AG09309 (cell line): Measurements from ENCODE around the gene ATP6V1G3.

Experiments
- DNase-seq: peaks from one replicate; pipeline ENCODE4 v3.0.0-alpha.2; 2010; ENCODE audit warnings: low read depth
- H3K4me3 ChIP-seq: 2 replicates; pipeline ENCODE4 v1.5.1; 2011; ENCODE audit warnings: mild to moderate bottlenecking, low read depth, low read length, moderate library complexity; ENCODE audit not compliant: control insufficient read depth
- TF ChIP-seq, protein P1 (sequence below): IDR thresholded peaks from 2 replicates; pipeline ENCODE4 v1.5.1; 2011; ENCODE audit warnings: mild to moderate bottlenecking, low read depth, low read length, inconsistent platforms; ENCODE audit not compliant: insufficient read depth, control insufficient read depth; ENCODE audit errors: missing control alignments

Gene ATP6V1G3

DNA sequence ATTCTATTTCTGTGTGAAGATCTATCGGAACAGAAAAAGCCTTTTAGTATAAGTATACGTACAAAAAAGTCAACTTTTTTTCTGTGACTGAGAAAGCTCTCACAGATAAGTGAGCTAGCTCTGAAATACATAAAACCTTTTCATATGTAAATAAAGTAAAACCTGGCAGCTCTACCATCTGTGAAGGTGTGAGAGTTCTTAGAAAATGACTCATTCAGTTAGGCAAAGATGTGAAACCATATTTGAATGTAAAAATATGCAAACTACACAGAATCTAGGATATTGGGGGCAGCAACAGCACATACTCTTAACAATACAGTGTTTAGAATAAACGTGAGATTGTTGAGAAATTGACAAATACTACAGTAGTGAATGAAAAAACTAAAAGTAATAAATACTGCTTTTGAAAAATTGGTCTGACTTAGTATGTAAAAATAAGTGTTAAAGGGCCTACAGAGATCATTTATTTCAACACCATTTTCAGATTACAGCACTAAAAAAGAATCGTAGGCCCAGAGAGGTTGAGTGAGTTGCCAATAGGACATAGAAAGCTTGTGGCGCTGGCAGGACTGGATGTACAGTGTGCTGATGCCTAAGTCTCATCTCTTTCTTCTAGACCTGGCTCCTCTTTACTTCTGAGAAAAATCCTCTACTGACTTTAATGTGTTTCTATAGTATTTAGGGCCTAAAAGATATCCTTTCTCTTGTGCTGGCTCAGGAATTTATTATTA is 19.8 kb downstream of the ATP6V1G3 start:
- no peak overlapping the region for H3K4me3 ChIP-seq
- TF ChIP-seq, protein P1, sequence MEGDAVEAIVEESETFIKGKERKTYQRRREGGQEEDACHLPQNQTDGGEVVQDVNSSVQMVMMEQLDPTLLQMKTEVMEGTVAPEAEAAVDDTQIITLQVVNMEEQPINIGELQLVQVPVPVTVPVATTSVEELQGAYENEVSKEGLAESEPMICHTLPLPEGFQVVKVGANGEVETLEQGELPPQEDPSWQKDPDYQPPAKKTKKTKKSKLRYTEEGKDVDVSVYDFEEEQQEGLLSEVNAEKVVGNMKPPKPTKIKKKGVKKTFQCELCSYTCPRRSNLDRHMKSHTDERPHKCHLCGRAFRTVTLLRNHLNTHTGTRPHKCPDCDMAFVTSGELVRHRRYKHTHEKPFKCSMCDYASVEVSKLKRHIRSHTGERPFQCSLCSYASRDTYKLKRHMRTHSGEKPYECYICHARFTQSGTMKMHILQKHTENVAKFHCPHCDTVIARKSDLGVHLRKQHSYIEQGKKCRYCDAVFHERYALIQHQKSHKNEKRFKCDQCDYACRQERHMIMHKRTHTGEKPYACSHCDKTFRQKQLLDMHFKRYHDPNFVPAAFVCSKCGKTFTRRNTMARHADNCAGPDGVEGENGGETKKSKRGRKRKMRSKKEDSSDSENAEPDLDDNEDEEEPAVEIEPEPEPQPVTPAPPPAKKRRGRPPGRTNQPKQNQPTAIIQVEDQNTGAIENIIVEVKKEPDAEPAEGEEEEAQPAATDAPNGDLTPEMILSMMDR: no peak
- no peak for DNase-seq

DNA sequence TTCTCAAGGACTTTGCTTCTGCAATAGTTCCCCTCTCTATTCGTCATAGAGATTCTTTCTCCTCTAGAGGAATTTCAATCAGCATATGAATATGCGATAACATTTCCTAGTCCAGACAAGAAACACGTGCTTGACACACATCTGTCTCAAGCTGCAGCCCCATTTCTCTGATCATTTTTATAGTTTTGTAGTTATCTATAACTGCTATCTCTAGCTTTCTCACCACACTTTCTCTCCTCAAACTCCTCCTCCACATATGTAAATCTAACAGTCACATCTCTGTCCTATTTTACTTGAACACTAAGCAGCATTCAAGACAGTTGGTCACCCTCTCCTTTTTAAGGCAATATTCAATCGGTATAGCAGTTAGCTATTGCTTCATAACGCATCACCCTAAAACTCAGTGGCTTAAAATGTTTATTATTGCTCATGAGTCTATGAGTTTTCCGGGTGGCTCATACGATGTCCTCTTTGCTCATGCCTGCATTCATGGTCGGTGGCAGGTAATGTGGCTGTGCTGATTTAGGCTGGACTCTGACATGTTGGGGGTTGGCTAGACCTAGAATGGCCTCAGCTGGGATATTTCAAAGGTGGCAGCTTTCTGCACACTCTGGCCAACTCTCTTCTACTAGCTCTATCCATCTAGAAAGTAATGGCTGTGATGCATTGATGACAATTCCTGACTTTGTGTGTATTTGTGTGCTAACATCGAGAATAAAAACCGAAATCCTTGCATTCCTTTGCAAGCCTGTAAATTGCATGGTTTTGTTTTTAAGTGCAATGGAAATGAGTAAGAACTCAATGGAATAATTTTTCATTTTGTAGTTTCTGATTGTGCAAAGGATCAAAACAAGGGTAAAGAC is 20.6 kb downstream of the ATP6V1G3 start:
- DNase-seq: no peak
- TF ChIP-seq, protein P1: no peak
- H3K4me3 ChIP-seq: no peak overlapping the region

DNA sequence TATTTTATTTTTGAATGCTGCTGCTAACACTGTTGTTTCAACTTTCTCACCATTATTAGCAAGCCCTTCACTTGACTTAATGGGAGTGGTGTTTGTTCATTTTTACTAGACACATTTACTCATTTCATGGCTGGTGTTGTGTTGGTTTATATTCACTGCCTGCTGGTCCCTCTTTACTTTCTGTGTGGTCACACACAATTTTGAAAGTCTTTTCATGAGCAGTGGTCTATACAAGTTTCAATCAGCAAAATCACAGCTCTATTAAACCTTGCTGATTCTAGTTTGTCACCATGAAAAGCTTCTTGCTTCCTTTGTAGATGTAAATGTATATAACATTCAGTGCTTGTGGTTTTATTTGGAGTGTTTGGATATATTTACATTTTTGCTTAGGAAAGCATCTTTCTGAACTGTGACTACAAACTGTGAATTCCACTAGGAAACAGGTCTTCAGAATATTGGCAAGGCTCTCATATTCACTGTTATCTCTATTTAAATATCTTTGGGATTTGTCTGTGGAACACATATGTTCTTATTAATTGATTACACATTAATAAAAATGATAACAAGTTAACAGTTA is 22.8 kb downstream of the ATP6V1G3 start:
- H3K4me3 ChIP-seq: no peak overlapping the region
- TF ChIP-seq, protein P1: no peak
- no peak for DNase-seq

DNA sequence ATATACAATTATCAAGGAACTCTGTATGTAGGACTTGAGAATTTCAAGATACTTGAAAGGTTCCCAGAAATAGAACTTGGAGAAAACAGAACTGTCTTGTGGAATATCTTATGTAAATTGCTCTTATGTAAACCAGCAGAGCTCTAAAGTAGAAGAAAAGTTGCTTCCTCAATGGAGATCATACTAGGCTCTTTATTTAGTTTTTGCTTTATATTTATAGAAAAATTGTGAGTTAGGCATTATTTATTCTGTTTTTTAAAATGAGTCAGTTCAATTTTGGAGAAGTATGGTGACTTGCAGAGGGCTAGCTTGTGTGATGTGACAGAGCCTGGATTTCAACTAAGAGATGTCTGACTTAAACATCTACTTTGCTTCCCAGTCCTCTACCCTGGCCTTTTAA is 40.4 kb downstream of the ATP6V1G3 start:
- TF ChIP-seq, protein P1: no peak
- no peak overlapping the region for H3K4me3 ChIP-seq
- no peak for DNase-seq

DNA sequence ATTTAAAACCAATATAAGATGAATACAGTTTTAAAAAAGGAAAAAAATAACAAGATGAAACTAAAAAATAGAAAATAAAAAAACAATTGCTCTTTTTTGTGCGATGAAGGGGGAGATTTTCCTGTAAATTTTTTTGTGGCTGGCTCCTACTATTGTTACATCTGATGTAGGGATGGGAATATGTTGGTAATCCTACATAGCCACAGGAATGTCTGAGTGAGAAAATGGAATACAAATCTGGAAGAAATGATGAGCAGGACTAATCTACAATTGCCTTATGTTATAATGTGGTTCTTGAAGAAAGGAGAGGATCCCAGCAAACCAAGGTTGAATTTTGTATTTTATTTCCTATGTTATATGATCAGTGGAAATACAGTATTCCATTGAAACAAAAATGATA is 40.9 kb downstream of the ATP6V1G3 start:
- peak; percentile 52 for DNase-seq
- TF ChIP-seq, protein P1: no peak

DNA sequence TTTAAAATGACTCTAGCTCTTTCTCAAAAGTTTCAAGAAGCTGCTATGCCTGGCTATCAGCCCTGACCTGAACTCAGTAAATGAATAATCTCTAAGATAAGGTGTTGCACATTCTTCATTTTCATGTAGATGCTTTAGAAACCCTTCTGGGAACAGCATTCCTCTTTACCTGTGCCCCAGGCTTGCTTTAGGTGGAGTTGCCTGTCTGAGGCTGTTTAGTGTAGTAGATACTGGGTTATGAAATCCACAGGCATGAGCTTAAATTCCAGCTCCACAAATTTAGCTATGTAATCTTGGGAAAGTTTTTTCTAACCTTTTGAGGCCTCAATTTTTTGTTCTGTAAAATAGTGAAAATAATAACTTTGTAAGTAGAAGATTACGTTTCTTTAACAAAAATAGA is 41.6 kb downstream of the ATP6V1G3 start:
- H3K4me3 ChIP-seq: no peak overlapping the region
- DNase-seq: no peak

More for the DNA sequence above, 40.9 kb downstream of the ATP6V1G3 start:
- no peak overlapping the region for H3K4me3 ChIP-seq

More for the DNA sequence above, 41.6 kb downstream of the ATP6V1G3 start:
- TF ChIP-seq, protein P1: no peak
